Measurements from ENCODE around the gene MAN1C1. TPM values are rescaled to one million over a fixed set of nuclear protein-coding genes. Genes with fewer than 3 reads are reported as not detected.

MAN1C1 gene
- 10 to 100 TPM; 11.0 to 20.9 (median 15.9) TPM for total RNA-seq

DNA sequence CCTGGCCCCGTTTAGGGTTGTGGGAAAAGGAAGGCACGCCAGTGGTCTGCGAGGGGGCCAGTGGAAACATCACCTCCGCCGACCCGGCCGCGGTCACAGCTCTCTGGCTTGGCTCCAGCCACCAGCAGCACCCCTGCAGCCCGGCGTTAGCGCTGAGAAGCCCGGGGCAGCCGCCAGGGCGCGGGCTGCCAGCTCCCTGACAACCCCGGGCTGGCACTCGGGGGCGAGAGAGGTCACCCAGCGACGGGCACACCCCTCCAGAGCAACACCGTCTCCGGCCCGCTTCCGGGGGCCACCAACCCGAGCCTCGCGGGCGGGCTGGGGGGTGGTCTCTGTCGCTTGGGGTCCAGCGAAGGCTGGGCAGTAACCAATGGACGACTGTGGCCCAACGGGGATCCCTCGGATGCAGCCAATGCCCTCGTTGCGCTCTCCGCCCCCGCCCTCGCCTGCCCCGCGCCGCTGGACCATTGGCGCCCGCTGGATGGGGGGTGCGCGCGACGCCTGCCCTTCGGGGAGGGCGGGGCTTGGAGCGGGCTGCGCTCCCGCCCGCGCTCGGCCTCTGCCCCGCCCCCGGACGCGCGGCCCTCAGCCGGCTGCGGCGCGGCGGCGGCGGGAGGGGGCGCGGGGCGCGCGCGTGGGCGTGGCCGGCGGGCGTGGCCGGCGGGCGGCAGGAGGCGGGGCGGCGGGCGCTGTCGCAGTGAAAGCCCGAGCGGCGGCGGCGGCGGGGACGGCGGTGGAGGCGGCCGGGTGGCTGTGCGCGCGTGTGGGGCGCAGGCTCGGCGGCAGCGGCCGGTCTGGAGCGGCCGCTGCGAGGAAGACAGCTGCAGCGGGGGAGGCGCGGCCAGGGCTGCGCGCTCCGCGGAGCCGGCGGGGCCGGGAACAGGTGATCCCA lies at the start of gene MAN1C1:
Gene MAN1C1, plus strand, starts transcription at position 697 of the 892 bp plus-strand sequence. CDS start 1,007 bp downstream, outside the sequence.
- TF ChIP-seq, protein P1, sequence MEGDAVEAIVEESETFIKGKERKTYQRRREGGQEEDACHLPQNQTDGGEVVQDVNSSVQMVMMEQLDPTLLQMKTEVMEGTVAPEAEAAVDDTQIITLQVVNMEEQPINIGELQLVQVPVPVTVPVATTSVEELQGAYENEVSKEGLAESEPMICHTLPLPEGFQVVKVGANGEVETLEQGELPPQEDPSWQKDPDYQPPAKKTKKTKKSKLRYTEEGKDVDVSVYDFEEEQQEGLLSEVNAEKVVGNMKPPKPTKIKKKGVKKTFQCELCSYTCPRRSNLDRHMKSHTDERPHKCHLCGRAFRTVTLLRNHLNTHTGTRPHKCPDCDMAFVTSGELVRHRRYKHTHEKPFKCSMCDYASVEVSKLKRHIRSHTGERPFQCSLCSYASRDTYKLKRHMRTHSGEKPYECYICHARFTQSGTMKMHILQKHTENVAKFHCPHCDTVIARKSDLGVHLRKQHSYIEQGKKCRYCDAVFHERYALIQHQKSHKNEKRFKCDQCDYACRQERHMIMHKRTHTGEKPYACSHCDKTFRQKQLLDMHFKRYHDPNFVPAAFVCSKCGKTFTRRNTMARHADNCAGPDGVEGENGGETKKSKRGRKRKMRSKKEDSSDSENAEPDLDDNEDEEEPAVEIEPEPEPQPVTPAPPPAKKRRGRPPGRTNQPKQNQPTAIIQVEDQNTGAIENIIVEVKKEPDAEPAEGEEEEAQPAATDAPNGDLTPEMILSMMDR (IDR thresholded peaks at IDR 0.05; ENCODE audit: low read depth) = no peak

DNA sequence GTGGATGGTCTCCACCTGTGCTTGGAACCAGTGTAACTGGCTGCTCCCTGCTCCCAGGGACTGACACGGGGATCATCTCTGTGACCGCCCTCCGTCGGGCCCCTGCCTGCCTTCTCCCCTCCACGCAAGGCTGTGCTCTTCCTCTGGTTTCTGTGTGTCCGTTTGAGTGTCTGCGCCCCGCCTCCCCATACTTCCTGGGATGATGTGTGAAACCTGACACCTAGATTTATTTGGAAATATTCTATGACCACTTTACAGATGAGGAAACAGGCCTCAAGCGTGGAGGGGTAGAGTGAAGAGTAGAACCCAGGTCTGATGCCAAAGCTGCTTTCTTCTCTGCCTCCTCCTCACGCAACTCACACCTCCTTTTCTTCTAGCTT lies 48.9 kb upstream of the MAN1C1 start:
- TF ChIP-seq, protein P1 (IDR thresholded peaks at IDR 0.05; ENCODE audit: low read depth) = no peak

DNA sequence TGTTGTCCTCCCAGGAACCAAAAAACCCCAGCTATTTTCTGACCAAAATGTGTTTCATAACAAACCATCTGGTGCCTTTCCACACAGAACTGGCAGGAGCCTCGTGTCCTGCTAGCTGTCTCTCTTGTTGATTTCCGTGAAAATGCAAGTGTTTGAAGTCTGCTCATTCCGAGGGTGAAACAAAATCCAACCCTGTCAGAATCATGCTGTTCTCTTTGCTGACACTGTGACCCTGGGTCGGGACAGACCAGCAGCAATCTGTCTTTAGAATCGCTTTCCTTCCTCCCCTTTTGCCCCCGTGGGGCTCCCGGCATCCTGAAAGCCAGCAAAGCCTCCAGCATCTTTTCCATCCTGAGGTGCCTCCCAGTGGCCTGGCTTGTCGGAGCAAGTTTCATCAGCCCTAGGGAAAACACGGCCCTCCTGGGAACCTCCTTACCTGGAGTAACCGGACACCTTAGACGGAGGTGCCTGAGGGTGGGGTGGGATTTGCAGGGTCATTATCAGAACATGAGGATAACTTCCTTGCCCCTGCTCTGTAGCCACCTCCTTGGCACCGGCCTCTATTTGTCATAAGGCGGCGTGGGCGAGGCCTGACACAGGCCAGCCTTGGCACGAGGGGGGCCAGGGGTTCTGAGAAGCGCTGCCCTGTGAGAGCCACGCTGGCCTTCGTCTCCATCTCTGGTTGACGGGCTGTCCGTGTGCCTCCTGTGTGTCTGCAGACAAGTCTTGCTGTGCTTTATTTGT lies 48.3 kb upstream of the MAN1C1 start:
- TF ChIP-seq, protein P1 (IDR thresholded peaks at IDR 0.05; ENCODE audit: low read depth) = no peak

DNA sequence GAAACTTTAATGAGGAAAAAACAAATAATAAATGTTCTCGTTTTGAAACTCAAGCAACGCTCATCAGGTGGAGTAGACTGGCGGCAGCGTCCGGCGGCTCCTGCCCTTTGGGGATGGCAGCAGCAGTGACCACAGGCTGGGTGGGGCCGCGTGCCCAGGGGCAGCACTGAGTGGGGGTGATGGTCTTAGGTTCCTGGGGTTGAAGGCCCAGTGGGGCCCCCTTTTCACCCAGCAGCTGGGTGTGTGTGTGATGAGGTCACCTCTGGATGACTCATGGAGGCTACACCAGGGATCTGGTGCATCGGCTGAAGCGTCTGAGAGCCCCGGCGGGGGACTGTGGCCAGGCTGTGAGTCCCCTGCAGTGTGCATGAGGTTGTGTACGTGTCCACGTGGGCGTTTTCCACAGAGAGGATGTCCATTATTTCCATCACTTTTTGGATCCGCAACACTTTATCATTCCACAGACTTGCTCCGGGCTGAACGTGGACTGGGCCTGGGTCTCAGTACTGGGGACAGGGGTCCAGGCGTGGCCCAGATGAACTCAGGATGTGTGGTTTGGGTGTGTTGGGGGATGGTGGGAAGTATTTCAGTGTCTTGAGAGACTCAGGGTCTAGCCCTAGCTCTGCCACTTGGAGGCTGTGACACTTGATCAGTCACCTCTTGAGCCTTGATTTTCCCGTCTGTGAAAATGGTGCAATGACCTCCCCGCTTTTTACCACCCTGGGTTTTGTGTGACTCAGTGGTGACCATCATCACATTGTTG lies 47.6 kb upstream of the MAN1C1 start:
- TF ChIP-seq, protein P1 (IDR thresholded peaks at IDR 0.05; ENCODE audit: low read depth) = no peak

DNA sequence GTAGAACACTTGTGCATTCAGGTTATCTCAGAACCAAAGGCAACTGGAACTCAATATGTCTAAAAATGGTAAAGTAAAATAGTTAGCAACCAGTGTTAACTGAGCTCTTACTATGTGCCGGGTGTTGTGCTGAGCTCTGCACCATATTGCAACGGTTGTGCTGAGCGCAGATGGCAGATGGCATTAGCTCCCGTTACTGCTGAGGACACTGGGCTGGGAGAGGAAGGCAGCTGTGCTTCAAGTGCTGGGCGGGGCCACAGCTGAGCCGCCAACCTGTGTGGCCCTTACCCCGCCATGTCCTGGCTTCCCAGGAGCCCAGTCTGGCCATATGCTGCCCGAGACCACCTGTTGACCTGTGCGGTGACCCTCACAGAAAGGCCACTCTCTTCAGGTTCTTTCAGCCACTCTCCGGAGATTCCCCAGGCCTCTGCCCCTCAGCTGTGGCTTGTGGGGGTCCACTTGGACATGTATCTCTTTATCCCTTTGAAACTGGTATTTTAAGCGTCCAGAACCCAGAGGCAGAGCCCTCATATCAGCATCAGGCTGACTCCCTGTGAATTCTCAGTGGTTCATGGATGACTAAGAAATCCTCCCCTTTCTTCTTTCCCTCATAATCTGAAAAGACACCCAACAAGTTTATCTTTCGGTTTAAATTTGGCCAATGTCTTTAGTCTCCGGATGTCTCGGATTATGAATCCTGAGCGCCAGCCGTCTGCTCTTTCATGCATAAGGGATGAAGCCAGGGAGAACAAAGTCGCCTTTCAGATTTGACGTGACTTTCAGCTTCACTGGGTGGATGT lies 46.8 kb upstream of the MAN1C1 start:
- TF ChIP-seq, protein P1 (IDR thresholded peaks at IDR 0.05; ENCODE audit: low read depth) = no peak

DNA sequence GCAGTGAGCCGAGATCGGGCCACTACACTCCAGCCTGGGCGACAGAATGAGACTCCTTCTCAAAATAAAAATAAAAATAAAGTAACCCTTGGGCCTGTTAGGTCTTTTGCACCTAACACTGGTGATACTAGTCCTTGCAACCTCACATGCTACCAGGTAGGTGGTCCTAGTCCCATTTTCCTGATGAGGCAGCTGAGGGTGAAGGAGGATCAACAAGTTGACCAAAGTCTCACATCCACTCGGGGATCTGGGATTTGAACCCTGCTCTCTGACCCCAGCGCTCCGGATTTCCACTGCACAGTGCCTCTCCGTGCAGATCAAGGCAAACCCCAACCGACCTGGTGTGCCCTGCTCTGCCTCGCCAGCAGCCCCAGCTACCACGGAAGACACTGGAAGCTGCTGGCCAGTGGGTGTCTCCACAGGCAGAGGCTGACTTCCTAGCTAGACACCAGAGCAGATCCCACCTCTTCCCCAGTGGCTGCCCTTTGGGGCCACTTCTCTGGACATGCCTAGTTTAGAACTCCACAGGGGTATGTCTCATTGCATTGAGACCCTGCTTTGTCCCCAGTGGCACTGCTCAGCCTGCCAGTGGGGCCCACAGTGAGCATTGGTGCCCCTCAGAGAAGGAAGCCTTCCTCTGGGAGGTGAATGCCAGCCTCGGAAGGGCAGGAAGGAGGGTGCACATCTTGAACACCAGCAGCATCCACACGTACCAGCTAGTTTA lies 45.6 kb upstream of the MAN1C1 start:
- TF ChIP-seq, protein P1 (IDR thresholded peaks at IDR 0.05; ENCODE audit: low read depth) = no peak

Measured in subcutaneous adipose tissue (tissue), 4 donors.